ENCODE data around the gene PSTK. TPM values are rescaled to one million over a fixed set of nuclear protein-coding genes. Genes with fewer than 3 reads are reported as not detected.

Gene PSTK
- total and polyA plus RNA-seq, 2 of the 13 experiments (the other 11 are each of a cell fraction or from before 2014, with no cell fraction given): 8.2 to 9.3 TPM

- TF ChIP-seq ZNF512B (CRISPR knock-in tag; IDR thresholded peaks at IDR 0.05; ENCODE audit: borderline replicate concordance) (0 out of 2 replicates have a peak, but pooled peaks have one; percentile 44), HOMEZ (CRISPR knock-in tag; IDR thresholded peaks at IDR 0.05; ENCODE audit: low read depth) (peak; percentile 71; the same call in 1 of the 2 replicates), ZNF766 (CRISPR knock-in tag; IDR thresholded peaks at IDR 0.05; ENCODE audit: borderline replicate concordance) (peak; percentile 95; the same call in 1 of the 2 replicates), SOX13 (IDR thresholded peaks at IDR 0.05) (no peak), SOX13 (CRISPR knock-in tag; conservative IDR thresholded peaks at IDR 0.05 in 1 of 2, IDR thresholded peaks at IDR 0.05 in 1 of 2) (peak in 1 of 2 experiments; percentile 38; a peak in 1 of 4 replicates), FLYWCH1 (CRISPR knock-in tag; IDR thresholded peaks at IDR 0.05) (0 out of 2 replicates have a peak, but pooled peaks have one; percentile 79), ADNP (CRISPR knock-in tag; IDR thresholded peaks at IDR 0.05) (no peak), ZNF672 (CRISPR knock-in tag; IDR thresholded peaks at IDR 0.05) (no peak), CENPT (CRISPR knock-in tag; IDR thresholded peaks at IDR 0.05; ENCODE audit: low read depth) (peak; percentile 42; the same call in 1 of the 2 replicates), ZNF451 (CRISPR knock-in tag; IDR thresholded peaks at IDR 0.05) (peak; percentile 93), ZNF207 (IDR thresholded peaks at IDR 0.05; ENCODE audit: borderline replicate concordance) (no peak), ZC3H4 (CRISPR knock-in tag; IDR thresholded peaks at IDR 0.05; ENCODE audit: borderline replicate concordance) (0 out of 2 replicates have a peak, but pooled peaks have one; percentile 69), CEBPG (CRISPR knock-in tag; IDR thresholded peaks at IDR 0.05) (peak; percentile 40), RXRA (CRISPR knock-in tag; IDR thresholded peaks at IDR 0.05) (peak; percentile 75), HDAC2 (CRISPR knock-in tag; IDR thresholded peaks at IDR 0.05) (peak; percentile 86), ZXDC (CRISPR knock-in tag; IDR thresholded peaks at IDR 0.05) (no peak; the same call in 1 of the 2 replicates), RAD51 (IDR thresholded peaks at IDR 0.05; ENCODE audit: borderline replicate concordance) (no peak), HCFC1 (IDR thresholded peaks at IDR 0.05; ENCODE audit: low read depth, low read length) (peak; percentile 73), U2AF2 (IDR thresholded peaks at IDR 0.05; ENCODE audit: low read depth, low read length) (no peak), ZSCAN22 (CRISPR knock-in tag; IDR thresholded peaks at IDR 0.05) (peak; percentile 77; the same call in 1 of the 2 replicates), ZNF7 (CRISPR knock-in tag; IDR thresholded peaks at IDR 0.05) (no peak; the same call in 1 of the 2 replicates), EHMT2 (IDR thresholded peaks at IDR 0.05; ENCODE audit: borderline replicate concordance, low read depth, low read length) (no peak; the same call in 1 of the 2 replicates)
These were observed 26.1 kb upstream of the PSTK start, which contains the start of gene C10orf88 (continued) for GRCh38 chr10:122953902-122954730.
